GM19351 (cell line): ENCODE results near the gene EDA.
"Not testable (repeated sequence)": the region's sequence is repeated elsewhere in the genome, so short reads cannot be mapped to it uniquely, and the experiment has no call there.

Source experiments
- ATAC-seq: cut with Tn5 transposase; IDR thresholded peaks from one replicate; pipeline ENCODE4 v1.9.1; 2021; ENCODE audit warnings: mild to moderate bottlenecking, moderate library complexity; ENCODE audit not compliant: unreplicated experiment

The EDA gene

DNA sequence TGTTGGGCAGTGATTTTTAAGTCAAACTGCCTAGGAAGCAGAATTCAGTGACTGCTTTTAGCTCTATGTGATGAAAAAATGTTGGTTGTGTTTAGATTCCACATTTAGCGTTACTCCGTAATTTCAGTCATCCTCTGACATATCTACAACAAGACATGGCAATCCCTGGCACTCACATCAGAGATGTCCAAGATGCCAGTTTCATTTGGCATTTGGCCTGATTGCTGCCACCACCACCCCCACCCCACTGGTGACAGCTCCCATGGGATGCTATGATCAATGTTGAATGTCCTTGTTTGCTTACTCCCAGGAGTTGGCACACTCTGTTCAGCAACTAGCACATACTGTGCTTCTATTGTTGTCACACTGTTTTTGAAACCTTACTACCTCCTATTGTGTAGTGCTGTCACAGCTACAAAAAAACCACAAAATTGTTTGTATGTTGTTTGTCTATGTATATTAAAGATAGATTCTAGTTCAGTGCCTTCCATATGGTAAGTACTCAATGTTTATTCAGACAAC is 332.4 kb downstream of the EDA start:
- ATAC-seq: no peak

DNA sequence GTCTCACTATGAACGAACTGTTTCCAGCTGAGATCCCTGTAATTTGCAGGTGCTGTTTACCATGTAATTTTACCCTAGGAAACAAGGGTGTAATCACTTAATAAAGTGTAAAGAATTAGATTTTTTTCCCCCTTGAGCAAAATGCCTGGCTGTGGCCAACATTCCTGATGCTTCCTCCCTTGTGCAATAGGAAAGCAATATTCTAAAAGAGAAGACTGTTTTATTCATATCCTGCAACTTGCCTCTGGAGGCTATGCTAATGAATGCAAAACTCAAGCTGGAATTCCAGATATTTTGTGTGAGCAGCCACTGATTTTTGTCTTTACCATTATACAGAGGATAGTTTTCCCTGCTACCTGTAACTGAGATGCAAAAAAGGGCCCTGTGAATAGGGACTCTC is 335.8 kb downstream of the EDA start:
- ATAC-seq: no peak

DNA sequence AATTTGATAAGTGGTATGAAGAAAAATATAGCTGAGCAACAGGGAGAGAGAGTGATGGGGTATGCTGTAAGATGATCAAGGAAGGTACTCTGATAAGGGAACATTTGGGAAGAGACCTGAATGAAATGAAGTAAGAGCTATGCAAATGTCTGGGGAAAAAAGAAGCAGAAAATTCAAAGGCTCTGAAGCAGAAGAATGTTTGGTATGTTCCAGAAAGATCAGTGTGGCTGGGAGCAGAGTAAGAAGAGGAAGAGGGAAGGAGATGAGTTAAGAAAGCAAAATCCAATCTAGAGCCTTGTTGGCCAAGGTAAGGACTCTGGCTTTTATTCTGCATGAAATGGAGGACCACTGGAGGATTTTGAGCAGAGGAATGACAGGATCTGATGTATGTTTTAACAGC is 343.8 kb downstream of the EDA start:
- no peak for ATAC-seq

DNA sequence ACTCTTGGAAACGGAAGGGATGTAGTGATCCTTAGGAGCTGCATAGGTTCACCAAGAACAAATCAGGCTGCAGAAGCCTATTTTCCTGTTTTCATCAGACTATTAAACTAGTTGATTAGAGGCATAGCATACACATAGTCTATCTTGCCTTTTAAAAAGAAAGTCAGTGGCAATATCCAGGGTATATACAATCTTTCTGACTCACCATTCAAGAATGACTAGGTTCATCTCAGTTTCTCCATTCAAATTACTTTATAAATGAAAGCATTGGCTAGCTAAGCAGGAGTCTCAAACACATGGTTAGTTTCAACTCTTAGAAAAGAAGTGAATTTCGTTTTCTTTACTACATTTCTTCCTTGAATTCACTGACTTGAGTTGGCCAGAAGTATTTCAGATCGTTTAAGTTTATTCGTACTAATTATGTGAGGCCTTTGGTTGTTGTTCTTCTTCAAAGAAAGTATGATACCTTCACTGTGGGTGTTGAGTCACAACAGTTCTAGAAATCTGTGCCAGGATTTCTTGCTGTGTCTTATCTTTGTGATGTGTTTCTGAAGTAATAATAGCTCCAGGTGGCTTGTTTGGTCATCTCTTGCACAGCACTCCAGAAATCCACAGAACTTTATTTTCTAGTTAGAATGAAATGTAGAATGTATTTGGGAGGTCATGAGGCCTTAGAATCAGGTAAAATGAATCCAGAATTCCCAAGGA is 345.6 kb downstream of the EDA start:
- ATAC-seq: no peak

GRCh38 chrX:69968950-69969349 is 353.0 kb downstream of the EDA start:
- no peak for ATAC-seq

DNA sequence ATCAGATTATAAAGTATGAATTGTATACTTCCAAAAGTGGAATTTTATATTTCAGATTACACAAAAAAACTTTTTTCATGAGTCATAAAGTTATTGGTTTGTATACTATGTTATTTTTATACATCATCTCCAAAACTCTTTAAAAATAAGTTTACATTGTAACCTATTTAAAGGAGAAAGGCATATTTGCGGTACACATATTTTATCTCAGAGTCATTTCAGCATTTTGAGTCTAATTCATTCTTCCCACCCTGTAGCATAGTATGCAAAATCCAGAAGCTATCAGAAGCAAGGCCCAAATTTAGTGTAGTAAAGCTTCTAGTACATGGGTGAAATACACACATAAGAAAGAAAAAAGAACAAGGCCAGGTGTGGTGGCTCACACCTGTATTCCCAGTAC is 353.5 kb downstream of the EDA start:
- ATAC-seq: no peak

- ATAC-seq: no peak
Measured at GRCh38 chrX:69987691-69988090, 371.8 kb downstream of the EDA start.

DNA sequence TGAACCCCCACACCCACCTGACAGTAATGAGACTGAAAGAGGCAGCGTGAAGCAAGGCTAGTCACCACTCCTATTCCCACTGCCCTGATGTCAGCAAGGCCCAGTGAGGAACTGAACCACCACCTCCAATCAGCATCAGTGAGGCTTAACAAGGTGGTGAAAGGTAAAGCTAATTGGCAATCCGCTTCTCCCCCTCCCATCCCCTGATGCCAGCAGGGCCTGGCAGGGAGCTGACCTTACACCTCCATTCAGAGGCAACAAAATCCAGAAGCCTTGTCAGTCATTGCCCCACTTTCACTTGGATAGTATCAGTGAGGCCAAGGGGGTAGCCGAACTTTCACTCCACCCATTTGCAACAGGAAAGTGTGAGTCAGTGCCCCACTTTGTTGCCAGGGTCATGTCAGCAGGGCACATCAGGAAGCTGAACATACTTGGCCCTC is 373.1 kb downstream of the EDA start:
- ATAC-seq: no peak

- ATAC-seq: no peak
Measured at GRCh38 chrX:69991685-69992084, 375.8 kb downstream of the EDA start.

- no peak for ATAC-seq
Measured at GRCh38 chrX:69993494-69993893, 377.6 kb downstream of the EDA start.

DNA sequence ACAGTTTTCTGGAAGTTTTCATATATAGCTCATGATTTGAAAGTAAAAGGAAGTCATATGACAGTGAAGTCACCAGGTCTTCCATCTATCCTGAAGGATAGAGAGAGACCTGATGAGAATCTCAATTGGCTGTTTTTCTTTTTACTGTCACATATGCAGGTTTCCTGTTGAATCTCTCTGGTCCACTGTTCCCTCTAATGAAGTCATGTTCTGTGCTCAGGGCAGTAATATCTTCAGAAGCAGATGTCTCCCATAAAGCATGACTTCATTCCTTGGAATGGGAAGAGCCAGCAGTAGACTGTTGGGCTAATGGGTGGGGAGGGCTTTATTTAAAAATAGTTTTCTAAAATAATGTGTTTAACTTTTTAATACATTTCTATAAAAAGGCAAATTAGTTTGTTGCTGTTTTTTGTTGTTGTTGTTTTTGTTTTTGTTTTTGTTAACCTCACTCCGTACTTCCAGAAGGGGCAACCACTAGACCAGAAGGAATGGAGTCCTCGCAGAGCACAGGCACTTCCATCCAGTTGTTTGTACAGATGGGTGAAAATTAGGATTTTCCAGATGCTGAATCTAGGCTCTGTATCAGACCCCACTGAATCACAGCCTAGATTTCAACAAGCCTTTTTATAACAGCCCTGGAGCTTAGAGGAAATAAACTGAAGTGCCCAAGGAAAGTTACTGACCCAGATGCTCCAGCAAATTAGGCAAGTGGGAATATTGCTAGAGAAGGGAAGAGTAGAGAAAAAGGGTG is 379.6 kb downstream of the EDA start:
- no peak for ATAC-seq

- no peak for ATAC-seq
Measured at GRCh38 chrX:69996113-69996468, 380.2 kb downstream of the EDA start.

DNA sequence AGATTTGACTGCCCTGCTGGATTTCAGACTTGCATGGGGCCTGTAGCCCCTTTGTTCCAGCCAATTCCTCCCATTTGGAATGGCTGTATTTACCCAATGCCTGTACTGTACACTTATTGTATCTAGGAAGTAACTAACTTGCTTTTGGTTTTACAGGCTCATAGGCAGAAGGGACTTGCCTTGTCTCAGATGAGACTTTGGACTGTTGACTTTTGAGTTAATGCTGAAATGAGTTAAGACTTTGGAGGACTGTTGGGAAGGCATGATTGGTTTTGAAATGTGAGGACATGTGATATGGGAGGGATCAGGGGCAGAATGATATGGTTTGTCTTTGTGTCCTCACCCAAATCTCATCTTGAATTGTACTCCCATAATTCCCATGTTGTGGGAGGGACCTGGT is 382.4 kb downstream of the EDA start:
- ATAC-seq: not testable (repeated sequence)

- ATAC-seq: no peak
Measured at GRCh38 chrX:70001269-70001668, 385.4 kb downstream of the EDA start.

- ATAC-seq: no peak
Measured at GRCh38 chrX:70001708-70002341, 385.9 kb downstream of the EDA start.

DNA sequence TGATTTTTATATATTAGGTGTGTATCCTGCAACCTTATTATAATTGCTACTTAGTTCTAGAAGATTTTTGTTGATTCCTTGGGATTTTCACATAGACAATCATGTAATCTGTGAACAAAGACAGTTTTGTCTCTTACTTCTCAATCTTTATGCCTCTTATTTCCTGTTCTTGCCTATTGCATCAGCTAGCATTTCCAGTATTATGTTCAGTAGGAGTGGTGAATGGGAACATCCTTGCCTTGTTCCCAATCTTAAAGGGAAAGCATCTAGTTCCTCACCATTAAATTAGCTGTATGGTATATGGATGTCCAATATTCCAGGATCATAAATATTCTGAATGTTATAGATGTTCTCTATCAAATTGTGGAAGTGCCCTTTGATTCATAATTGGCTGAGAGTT is 392.0 kb downstream of the EDA start:
- no peak for ATAC-seq

DNA sequence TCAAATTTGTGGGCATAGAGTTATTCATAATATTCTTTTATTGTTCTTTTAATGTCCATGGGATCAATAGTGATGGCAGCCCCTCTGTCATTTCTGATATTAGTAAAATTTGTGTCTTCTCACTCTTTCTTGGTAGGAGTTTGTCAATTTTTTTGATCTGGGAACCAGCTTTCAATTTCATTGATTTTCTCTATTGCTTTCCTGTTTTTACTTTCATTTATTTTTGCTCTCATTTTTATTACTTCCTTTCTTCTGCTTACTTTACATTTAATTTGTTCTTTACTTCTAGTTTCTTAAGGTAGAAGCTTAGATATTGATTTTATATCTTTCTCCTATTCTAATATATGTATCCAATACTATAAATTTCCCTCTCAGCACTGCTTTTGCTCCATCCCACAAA is 393.1 kb downstream of the EDA start:
- ATAC-seq: no peak

- no peak for ATAC-seq
Measured at GRCh38 chrX:70009970-70010369, 394.1 kb downstream of the EDA start.

DNA sequence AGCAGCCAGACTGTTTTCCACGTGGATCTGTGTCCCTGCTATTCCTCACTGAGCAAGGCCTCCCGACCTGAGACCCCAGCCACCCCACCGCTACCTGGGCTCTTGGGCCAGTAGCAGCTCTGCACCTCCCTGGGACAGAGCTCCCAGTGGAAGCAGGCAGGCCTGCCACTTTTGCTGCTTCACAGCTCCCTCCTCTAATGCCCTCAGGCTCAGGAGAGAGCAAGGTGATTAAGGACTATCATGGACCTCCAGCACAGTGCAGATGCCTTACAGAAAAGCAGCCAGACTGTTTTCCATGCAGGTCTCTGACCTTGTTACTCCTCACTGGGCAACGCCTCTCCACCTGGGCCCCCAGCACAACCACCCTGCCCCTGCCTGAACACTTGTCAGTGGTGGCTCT is 396.8 kb downstream of the EDA start:
- no peak for ATAC-seq

DNA sequence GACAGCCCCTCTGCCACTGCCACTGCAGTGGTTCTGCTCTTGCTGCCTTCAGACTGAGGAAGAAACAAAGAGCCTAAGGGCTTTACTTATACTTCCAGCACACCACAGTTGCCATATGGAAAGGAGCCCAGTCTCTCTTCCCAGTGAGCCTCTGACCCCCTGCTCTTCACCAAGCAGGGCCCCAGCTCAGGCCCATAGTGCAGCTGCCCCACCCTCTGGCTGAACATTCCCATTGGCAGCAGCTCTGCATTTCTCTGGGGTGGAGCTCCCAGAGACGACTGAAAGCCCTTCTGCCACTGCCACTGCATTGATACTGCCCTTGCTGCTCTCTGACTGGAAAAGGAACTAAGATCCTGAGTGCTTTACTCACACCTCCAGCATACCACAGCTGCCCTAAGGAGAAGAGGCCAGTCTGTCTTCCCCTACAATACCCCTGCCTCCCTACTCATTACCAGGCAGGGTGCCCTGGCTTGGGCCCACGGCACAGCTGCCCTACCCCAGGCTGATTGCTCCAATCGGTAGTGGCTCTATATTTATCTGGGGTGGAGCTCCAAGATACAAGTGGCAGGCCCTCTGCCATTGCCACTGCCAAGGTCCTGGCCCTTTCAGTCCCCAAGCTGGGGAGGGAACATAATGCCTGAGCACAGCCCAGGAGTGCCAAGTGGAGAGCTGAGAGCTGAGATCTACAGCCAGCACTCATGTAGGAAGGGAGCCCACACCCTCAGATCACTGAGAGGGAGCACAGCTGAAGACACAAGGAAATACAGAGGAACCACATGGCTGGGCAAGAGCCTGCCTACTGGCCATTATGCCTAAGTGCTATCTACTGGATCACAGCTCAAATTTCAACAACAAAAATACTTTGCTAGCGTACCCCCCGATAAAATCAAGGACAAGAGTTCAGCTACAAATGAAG is 397.8 kb downstream of the EDA start:
- no peak for ATAC-seq

DNA sequence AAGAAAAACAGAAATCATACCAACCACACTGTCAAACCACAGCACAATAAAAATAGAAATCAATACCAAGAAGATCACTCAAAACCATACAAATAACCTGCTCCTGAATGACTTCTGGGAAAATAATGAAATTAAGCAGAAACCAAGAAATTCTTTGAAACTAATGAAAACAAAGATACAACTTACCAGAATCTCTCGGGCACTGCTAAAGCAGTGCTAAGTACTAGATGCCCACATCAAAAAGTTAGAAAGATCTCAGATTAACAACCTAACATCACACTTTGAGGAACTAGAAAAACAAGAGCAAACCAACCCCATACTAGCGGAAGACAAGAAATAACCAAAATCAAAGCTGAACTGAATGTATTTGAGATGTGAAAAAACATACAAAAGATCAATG is 400.6 kb downstream of the EDA start:
- no peak for ATAC-seq
